Measurements from ENCODE around the gene IGF2.

IGF2 gene, protein sequence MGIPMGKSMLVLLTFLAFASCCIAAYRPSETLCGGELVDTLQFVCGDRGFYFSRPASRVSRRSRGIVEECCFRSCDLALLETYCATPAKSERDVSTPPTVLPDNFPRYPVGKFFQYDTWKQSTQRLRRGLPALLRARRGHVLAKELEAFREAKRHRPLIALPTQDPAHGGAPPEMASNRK

DNA sequence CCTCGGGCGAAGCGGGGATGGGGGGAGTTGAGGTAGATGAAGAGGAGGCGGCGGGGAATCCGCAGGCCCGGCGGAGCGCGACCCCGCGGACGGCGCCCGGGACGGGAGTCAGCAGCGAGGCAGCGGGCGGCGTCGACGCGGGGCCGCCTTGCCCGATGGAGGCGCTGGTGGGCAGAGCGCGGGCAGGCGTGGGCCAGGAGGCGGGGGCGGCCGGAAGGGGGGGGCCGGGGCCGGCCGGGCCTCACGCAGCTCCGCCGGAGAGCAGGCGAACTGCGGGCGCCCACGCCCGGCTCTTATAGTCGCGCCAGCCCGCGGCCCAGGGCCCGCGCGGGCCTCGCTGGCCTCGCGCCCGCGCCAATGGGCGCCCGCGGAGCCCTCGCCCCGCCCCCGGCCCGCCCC is at the start of gene IGF2:
Gene IGF2 (minus strand): TSS at position 267 of the 399 bp plus-strand sequence. CDS start 3,866 bp downstream, outside the sequence.
- Histone ChIP-seq H3K27me3 (ENCODE audit: control insufficient read depth in 2 of 2, insufficient read depth in 2 of 2, low read length in 2 of 2) (peaks cover 22 to 55% of the 10 kb centered on the region in 2 donors), H3K27ac (ENCODE audit: low read depth in 2 of 2, low read length in 2 of 2) (no peak within 1 kb of the TSS), H3K4me1 (ENCODE audit: control insufficient read depth in 2 of 2, insufficient read depth in 2 of 2, low read length in 2 of 2) (peaks cover 0 to 3% of the 10 kb centered on the region in 2 donors), H3K4me3 (ENCODE audit: low read length in 2 of 2) (peak within 1 kb of the TSS in 1 of 2 donors; percentile 43), H3K9me3 (ENCODE audit: control insufficient read depth in 2 of 2, low read length in 2 of 2) (no peaks in the 10 kb centered on the region), H3K9ac (ENCODE audit: low read depth in 1 of 2, low read length in 2 of 2) (no peak within 1 kb of the TSS), H3K36me3 (ENCODE audit: control insufficient read depth in 2 of 2, insufficient read depth in 2 of 2, low read length in 2 of 2) (no peaks in the 10 kb centered on the region)

DNA sequence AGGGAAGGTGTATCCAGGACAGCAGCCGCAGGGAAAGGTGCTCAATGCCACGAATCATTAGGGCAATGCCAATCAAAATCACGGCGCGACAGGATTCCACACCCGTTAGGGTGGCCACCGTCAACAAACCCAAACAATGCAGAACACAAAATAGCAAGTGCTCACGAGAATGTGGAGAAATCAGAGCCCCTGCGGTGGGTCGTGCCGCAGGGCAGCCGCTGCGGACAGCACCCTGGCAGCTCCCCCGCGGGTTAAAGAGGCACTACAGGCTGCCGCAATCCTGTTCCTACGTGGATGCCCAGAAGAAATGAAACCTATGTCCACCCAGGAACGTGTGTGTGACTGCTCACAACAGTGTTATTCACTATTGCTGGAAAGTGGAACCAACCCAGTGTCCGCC is 49.6 kb upstream of the IGF2 start:
- Histone ChIP-seq H3K27ac (ENCODE audit: low read depth in 2 of 2, low read length in 2 of 2) (no peak overlapping the region), H3K36me3 (ENCODE audit: control insufficient read depth in 2 of 2, insufficient read depth in 2 of 2, low read length in 2 of 2) (no peaks in the 10 kb centered on the region), H3K9ac (ENCODE audit: low read depth in 1 of 2, low read length in 2 of 2) (no peak overlapping the region), H3K4me3 (ENCODE audit: low read length in 2 of 2) (no peak overlapping the region), H3K9me3 (ENCODE audit: control insufficient read depth in 2 of 2, low read length in 2 of 2) (no peaks in the 10 kb centered on the region), H3K27me3 (ENCODE audit: control insufficient read depth in 2 of 2, insufficient read depth in 2 of 2, low read length in 2 of 2) (peaks cover 12 to 39% of the 10 kb centered on the region in 2 donors), H3K4me1 (ENCODE audit: control insufficient read depth in 2 of 2, insufficient read depth in 2 of 2, low read length in 2 of 2) (peaks cover 0 to 6% of the 10 kb centered on the region in 2 donors)

DNA sequence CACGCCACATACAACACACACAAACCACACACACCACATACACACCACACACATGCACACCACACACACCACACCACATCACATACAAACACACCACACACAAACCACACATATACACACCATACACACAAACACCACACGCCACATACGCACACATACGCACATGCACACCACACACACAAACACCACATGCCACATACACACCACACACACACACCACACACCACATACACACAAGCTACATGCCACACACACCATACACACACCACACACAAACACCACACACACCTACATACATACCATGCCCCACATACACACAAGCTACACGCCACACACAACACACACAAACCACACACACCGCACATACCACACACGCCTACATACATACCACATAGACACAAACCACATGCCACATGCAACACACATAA is 48.1 kb upstream of the IGF2 start:
- Histone ChIP-seq H3K27ac (ENCODE audit: low read depth in 2 of 2, low read length in 2 of 2) (no peak overlapping the region), H3K9me3 (ENCODE audit: control insufficient read depth in 2 of 2, low read length in 2 of 2) (no peaks in the 10 kb centered on the region), H3K4me3 (ENCODE audit: low read length in 2 of 2) (no peak overlapping the region), H3K36me3 (ENCODE audit: control insufficient read depth in 2 of 2, insufficient read depth in 2 of 2, low read length in 2 of 2) (no peaks in the 10 kb centered on the region), H3K4me1 (ENCODE audit: control insufficient read depth in 2 of 2, insufficient read depth in 2 of 2, low read length in 2 of 2) (peaks cover 0 to 4% of the 10 kb centered on the region in 2 donors), H3K9ac (ENCODE audit: low read depth in 1 of 2, low read length in 2 of 2) (no peak overlapping the region), H3K27me3 (ENCODE audit: control insufficient read depth in 2 of 2, insufficient read depth in 2 of 2, low read length in 2 of 2) (peaks cover 12 to 39% of the 10 kb centered on the region in 2 donors)

DNA sequence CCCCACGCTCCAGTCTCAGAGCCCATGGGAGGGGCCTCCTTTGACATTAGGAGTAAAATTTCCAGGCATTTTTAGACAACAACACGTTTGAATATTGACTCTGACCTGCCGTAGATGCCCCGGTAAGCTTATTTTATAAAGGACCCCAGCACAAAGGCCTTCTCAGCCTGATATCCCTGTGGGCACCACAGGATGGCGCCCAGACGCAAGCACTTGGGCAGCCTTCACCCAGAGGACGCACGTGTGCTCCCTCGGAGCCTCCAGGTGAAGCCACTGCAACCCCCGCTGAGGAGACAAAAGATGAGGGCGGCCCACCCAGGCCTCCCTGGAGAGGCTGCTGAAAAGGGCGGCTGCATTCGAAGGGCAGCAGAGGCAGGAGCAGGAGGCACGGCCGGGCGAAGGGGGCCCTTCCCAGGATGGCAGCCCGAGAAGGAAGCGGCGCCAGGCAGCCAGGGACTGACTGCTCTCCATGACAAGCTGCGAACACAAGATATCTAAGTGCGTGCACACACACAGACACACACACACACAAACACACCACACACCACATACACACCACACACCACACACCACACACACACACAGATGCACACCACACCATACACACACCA is 47.6 kb upstream of the IGF2 start:
- Histone ChIP-seq H3K27me3 (ENCODE audit: control insufficient read depth in 2 of 2, insufficient read depth in 2 of 2, low read length in 2 of 2) (peaks cover 12 to 43% of the 10 kb centered on the region in 2 donors), H3K27ac (ENCODE audit: low read depth in 2 of 2, low read length in 2 of 2) (no peak overlapping the region), H3K36me3 (ENCODE audit: control insufficient read depth in 2 of 2, insufficient read depth in 2 of 2, low read length in 2 of 2) (no peaks in the 10 kb centered on the region), H3K9me3 (ENCODE audit: control insufficient read depth in 2 of 2, low read length in 2 of 2) (no peaks in the 10 kb centered on the region), H3K9ac (ENCODE audit: low read depth in 1 of 2, low read length in 2 of 2) (no peak overlapping the region), H3K4me3 (ENCODE audit: low read length in 2 of 2) (no peak overlapping the region), H3K4me1 (ENCODE audit: control insufficient read depth in 2 of 2, insufficient read depth in 2 of 2, low read length in 2 of 2) (peaks cover 0 to 4% of the 10 kb centered on the region in 2 donors)

DNA sequence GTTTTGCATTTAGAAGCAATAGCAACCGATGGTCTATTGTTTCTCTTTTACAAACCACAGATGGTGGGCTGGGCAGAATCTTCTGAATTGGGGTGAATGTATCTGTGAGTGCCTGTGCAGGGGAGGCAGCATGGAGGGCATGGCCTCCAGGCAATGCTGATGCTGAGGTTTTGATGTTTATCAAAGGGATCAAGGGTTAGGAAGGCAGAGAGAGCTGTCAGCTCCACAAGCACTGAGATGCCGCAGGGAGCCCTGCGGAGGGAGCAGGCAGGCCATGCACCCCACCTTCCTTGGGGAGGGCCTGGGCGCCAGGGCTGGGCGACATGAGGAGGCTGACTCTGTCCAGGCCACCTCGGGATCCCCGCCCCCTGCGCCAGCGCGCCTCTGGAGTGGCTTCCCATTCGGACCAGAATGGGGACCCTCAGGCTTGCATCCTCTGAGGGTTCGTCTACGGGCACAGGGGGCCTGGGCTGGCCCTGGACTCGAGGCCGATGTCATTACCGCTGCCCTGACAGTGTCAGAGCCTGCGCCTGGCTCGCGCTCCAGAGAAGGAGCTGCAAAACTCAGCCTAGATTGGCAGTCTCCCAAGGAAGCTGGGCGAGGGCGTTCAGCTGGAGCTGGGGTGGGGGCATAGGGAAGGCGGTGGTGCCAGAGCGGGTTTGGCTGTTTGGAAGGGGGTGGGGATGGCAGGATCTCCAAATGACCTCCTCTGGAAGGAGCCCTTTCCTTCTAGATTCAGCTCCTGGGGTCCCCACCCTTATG is 46.3 kb upstream of the IGF2 start:
- H3K36me3 ChIP-seq (ENCODE audit: control insufficient read depth in 2 of 2, insufficient read depth in 2 of 2, low read length in 2 of 2), result no peaks in the 10 kb centered on the region
- no peak overlapping the region for H3K4me3 ChIP-seq (ENCODE audit: low read length in 2 of 2)
- H3K27ac ChIP-seq (ENCODE audit: low read depth in 2 of 2, low read length in 2 of 2), result no peak overlapping the region
- H3K9me3 ChIP-seq (ENCODE audit: control insufficient read depth in 2 of 2, low read length in 2 of 2), result no peaks in the 10 kb centered on the region
- H3K9ac ChIP-seq (ENCODE audit: low read depth in 1 of 2, low read length in 2 of 2), result no peak overlapping the region
- H3K27me3 ChIP-seq (ENCODE audit: control insufficient read depth in 2 of 2, insufficient read depth in 2 of 2, low read length in 2 of 2), result peaks cover 12 to 41% of the 10 kb centered on the region in 2 donors
- no peaks in the 10 kb centered on the region for H3K4me1 ChIP-seq (ENCODE audit: control insufficient read depth in 2 of 2, insufficient read depth in 2 of 2, low read length in 2 of 2)

DNA sequence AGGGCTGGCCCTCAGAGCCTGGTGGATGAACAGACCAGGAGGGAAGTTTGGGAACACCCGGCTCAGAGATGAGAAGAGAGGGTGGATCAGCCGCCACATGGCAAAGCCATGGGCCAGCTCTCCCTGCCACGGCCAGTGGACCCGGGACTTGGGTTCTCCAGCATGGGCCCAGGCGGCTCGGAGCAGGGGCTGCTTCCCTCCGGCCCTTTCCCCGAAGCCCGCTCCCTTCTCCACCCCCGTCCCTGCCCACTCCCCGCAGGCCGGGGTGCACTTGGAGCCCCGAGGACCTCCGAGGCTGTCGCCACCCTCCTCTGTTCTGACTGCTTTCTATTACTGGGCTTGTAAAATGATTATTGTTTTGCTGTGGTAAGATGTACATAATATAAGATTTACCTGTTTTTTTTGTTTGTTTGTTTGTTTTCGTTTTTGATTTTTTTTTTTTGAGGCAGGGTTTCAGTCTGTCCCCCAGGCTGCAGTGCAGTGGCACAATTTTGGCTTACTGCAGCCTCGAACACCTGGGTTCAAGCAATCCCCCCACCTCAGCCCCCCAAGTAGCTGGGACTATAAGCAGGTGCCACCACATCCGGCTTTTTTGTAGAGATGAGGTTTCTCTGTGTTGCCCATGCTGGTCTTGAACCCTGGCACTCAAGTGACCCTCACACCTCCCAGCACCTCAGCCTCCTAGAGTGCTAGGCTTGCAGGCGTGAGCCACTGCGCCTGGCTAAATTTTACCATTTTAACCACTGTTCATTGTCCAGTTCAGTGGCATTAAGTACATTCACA is 43.7 kb upstream of the IGF2 start:
- H3K27me3 ChIP-seq (ENCODE audit: control insufficient read depth in 2 of 2, insufficient read depth in 2 of 2, low read length in 2 of 2), result peaks cover 10 to 35% of the 10 kb centered on the region in 2 donors
- no peak overlapping the region for H3K4me3 ChIP-seq (ENCODE audit: low read length in 2 of 2)
- no peaks in the 10 kb centered on the region for H3K4me1 ChIP-seq (ENCODE audit: control insufficient read depth in 2 of 2, insufficient read depth in 2 of 2, low read length in 2 of 2)

DNA sequence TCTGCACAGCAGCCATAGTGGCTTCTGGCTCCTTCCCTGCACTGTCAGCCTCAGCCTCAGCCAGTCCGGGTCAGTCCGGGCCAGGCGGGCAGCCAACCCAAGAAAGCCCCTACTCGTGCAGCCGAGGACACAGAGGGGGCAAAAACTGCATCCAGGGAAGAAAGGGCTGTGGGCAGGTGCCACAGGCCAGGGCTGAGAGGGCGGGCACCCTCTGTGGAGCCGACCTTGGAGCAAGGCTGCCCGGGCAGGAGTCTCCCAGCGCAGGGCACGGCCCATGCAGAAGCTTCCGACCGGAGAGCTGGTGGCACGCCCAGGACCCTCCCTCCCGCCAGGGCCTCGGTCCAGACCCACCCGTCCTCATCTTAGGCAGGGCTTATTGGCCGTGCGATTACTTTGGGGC is 42.9 kb upstream of the IGF2 start:
- H3K36me3 ChIP-seq (ENCODE audit: control insufficient read depth in 2 of 2, insufficient read depth in 2 of 2, low read length in 2 of 2), result no peaks in the 10 kb centered on the region
- no peak overlapping the region for H3K9ac ChIP-seq (ENCODE audit: low read depth in 1 of 2, low read length in 2 of 2)
- no peaks in the 10 kb centered on the region for H3K4me1 ChIP-seq (ENCODE audit: control insufficient read depth in 2 of 2, insufficient read depth in 2 of 2, low read length in 2 of 2)
- H3K27ac ChIP-seq (ENCODE audit: low read depth in 2 of 2, low read length in 2 of 2), result no peak overlapping the region
- H3K4me3 ChIP-seq (ENCODE audit: low read length in 2 of 2), result no peak overlapping the region
- H3K9me3 ChIP-seq (ENCODE audit: control insufficient read depth in 2 of 2, low read length in 2 of 2), result no peaks in the 10 kb centered on the region
- peaks cover 5 to 27% of the 10 kb centered on the region in 2 donors for H3K27me3 ChIP-seq (ENCODE audit: control insufficient read depth in 2 of 2, insufficient read depth in 2 of 2, low read length in 2 of 2)

More for the DNA sequence above, 43.7 kb upstream of the IGF2 start:
- Histone ChIP-seq H3K27ac (ENCODE audit: low read depth in 2 of 2, low read length in 2 of 2) (no peak overlapping the region), H3K9me3 (ENCODE audit: control insufficient read depth in 2 of 2, low read length in 2 of 2) (no peaks in the 10 kb centered on the region), H3K9ac (ENCODE audit: low read depth in 1 of 2, low read length in 2 of 2) (no peak overlapping the region), H3K36me3 (ENCODE audit: control insufficient read depth in 2 of 2, insufficient read depth in 2 of 2, low read length in 2 of 2) (no peaks in the 10 kb centered on the region)

DNA sequence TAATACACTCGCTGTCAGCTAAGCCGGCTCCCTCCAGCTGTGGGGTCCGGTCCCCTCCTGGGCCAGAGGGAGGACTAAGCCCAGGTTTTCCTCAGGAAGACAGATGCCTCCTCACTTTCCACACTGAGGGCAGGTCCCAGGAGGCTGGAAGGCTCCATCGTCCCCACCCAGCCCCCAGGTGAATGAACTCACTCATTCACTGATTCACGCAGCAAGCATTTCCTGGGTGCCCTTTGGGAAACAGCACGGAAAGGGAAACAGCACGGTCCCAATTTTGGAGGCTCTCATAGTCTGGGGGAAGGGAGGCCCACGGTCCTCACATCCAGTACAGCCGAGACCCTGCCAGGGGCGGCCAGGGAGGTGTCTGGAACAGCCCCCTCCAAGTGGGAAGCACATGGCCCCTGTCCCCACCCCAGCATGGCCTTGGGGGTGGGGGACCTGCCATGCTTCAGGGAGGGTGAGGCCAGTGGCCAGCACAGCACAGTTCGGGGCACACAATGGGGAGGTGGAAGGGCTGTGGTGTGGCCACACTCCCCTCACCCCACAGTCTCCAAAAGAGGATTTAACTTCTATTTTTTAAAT is 41.7 kb upstream of the IGF2 start:
- Histone ChIP-seq H3K4me3 (ENCODE audit: low read length in 2 of 2) (no peak overlapping the region), H3K36me3 (ENCODE audit: control insufficient read depth in 2 of 2, insufficient read depth in 2 of 2, low read length in 2 of 2) (no peaks in the 10 kb centered on the region), H3K27ac (ENCODE audit: low read depth in 2 of 2, low read length in 2 of 2) (no peak overlapping the region), H3K9me3 (ENCODE audit: control insufficient read depth in 2 of 2, low read length in 2 of 2) (no peaks in the 10 kb centered on the region), H3K27me3 (ENCODE audit: control insufficient read depth in 2 of 2, insufficient read depth in 2 of 2, low read length in 2 of 2) (peaks cover 3 to 20% of the 10 kb centered on the region in 2 donors), H3K4me1 (ENCODE audit: control insufficient read depth in 2 of 2, insufficient read depth in 2 of 2, low read length in 2 of 2) (no peaks in the 10 kb centered on the region), H3K9ac (ENCODE audit: low read depth in 1 of 2, low read length in 2 of 2) (no peak overlapping the region)

DNA sequence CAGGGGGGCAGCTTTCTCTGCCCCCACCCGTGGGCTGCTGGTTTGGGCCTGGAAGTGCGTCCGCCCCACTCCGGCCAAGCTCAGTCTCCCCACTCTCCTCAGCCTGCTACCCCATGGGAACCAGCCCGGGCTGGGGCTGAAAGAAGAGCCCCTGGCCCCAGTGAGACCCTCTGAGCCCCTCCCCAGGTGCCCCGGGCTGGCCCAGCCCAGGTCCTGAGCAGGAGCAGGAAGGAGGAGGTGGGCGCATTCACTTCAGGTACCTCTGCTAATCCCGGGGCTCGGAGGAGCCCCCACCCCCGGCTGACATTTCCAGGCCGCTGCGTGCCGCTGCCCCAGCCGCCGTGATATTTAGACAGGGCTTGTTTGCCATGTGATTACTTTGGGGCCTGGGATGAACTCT is 41.2 kb upstream of the IGF2 start:
- Histone ChIP-seq H3K27me3 (ENCODE audit: control insufficient read depth in 2 of 2, insufficient read depth in 2 of 2, low read length in 2 of 2) (peaks cover 3 to 14% of the 10 kb centered on the region in 2 donors), H3K36me3 (ENCODE audit: control insufficient read depth in 2 of 2, insufficient read depth in 2 of 2, low read length in 2 of 2) (no peaks in the 10 kb centered on the region), H3K9ac (ENCODE audit: low read depth in 1 of 2, low read length in 2 of 2) (no peak overlapping the region), H3K9me3 (ENCODE audit: control insufficient read depth in 2 of 2, low read length in 2 of 2) (no peaks in the 10 kb centered on the region), H3K27ac (ENCODE audit: low read depth in 2 of 2, low read length in 2 of 2) (no peak overlapping the region), H3K4me3 (ENCODE audit: low read length in 2 of 2) (no peak overlapping the region), H3K4me1 (ENCODE audit: control insufficient read depth in 2 of 2, insufficient read depth in 2 of 2, low read length in 2 of 2) (no peaks in the 10 kb centered on the region)
